Right atrium auricular region (tissue), 2 donors: ENCODE results near the gene CCDC93. TPM values are rescaled to one million over a fixed set of nuclear protein-coding genes. Genes with fewer than 3 reads are reported as not detected.
"Not testable (repeated sequence)": the region's sequence is repeated elsewhere in the genome, so short reads cannot be mapped to it uniquely, and the experiment has no call there.

ENCODE experiments used
- DNase-seq: peaks from one replicate; pipeline ENCODE4 v3.0.0-alpha.2; 2019; ENCODE audit warnings: low spot score
- H3K27ac ChIP-seq, 2 donors: fragments of 200-600 bp; sonication (generic); 1 replicate in 1 of 2; 2 replicates in 1 of 2; pipeline ENCODE4 v1.5.1; 2016 to 2019
- H3K27me3 ChIP-seq, 2 donors: fragments of 200-600 bp; sonication (generic); one replicate each; pipeline versions ENCODE4 v1.5.1 to v1.6.0; 2017 to 2019
- H3K36me3 ChIP-seq: fragments of 200-600 bp; sonication (generic); one replicate; pipeline ENCODE4 v1.5.1; 2016
- H3K4me1 ChIP-seq, 2 donors: fragments of 200-600 bp; sonication (generic); one replicate each; pipeline versions ENCODE4 v1.5.1 to v1.6.0; 2017 to 2019
- H3K4me3 ChIP-seq, 2 donors: fragments of 200-600 bp; sonication (generic); 1 replicate in 1 of 2; 2 replicates in 1 of 2; pipeline ENCODE4 v1.5.1; 2017 to 2019; ENCODE audit warnings: mild to moderate bottlenecking in 1 of 2, moderate library complexity in 1 of 2
- H3K9me3 ChIP-seq, 2 donors: fragments of 200-600 bp; sonication (generic); one replicate each; pipeline ENCODE4 v1.5.1; 2019
- CTCF ChIP-seq, 2 donors: fragments of 200-600 bp; sonication (generic); IDR thresholded peaks; one replicate each; pipeline ENCODE4 v1.5.1; 2019; ENCODE audit warnings: antibody characterized with exemption in 2 of 2
- total RNA-seq, 2 donors: library from RNA; depleted of rRNA; stranded (reverse); fragments of >200 nt; gene quantifications; one replicate each; pipeline ENCODE4 v1.1.0, GENCODE V29; 2016

Gene CCDC93
- total RNA-seq, 2 donors from 2014 or later, result 17.1 to 18.7 TPM

- H3K4me3 ChIP-seq, result no peak overlapping the region
- no peak for TF ChIP-seq CTCF (IDR thresholded peaks at IDR 0.05)
- H3K36me3 ChIP-seq, result no peaks in the 10 kb centered on the region
- no peak for DNase-seq
- H3K27me3 ChIP-seq, result no peaks in the 10 kb centered on the region
- no peaks in the 10 kb centered on the region for H3K4me1 ChIP-seq
- H3K27ac ChIP-seq, result no peak overlapping the region
- peaks cover 0 to 13% of the 10 kb centered on the region in 2 donors for H3K9me3 ChIP-seq
Measured at GRCh38 chr2:118031566-118031965, 17.7 kb upstream of the CCDC93 start.

GRCh38 chr2:118029025-118029424 is 15.2 kb upstream of the CCDC93 start:
- no peak for TF ChIP-seq CTCF (IDR thresholded peaks at IDR 0.05)
- DNase-seq, result no peak
- H3K9me3 ChIP-seq, result no peaks in the 10 kb centered on the region
- no peaks in the 10 kb centered on the region for H3K36me3 ChIP-seq
- H3K27me3 ChIP-seq, result no peaks in the 10 kb centered on the region
- no peaks in the 10 kb centered on the region for H3K4me1 ChIP-seq
- no peak overlapping the region for H3K27ac ChIP-seq
- H3K4me3 ChIP-seq, result no peak overlapping the region

- no peak for TF ChIP-seq CTCF (IDR thresholded peaks at IDR 0.05)
Measured at GRCh38 chr2:118021356-118021755, 7.5 kb upstream of the CCDC93 start.

GRCh38 chr2:118019821-118020220 is 6.0 kb upstream of the CCDC93 start:
- no peak for DNase-seq
- Histone ChIP-seq H3K27ac (no peak overlapping the region), H3K4me1 (peaks cover 0 to 3% of the 10 kb centered on the region in 2 donors), H3K9me3 (no peaks in the 10 kb centered on the region), H3K27me3 (no peaks in the 10 kb centered on the region), H3K36me3 (no peaks in the 10 kb centered on the region), H3K4me3 (no peak overlapping the region)
- no peak for TF ChIP-seq CTCF (IDR thresholded peaks at IDR 0.05)

More at GRCh38 chr2:118021356-118021755, 7.5 kb upstream of the CCDC93 start:
- Histone ChIP-seq H3K9me3 (no peaks in the 10 kb centered on the region), H3K4me1 (no peaks in the 10 kb centered on the region), H3K27ac (no peak overlapping the region), H3K27me3 (no peaks in the 10 kb centered on the region), H3K4me3 (no peak overlapping the region), H3K36me3 (no peaks in the 10 kb centered on the region)
- DNase-seq, result no peak

GRCh38 chr2:118016911-118017310 is 3.0 kb upstream of the CCDC93 start:
- Histone ChIP-seq H3K4me3 (no peak overlapping the region), H3K27me3 (no peaks in the 10 kb centered on the region), H3K9me3 (no peaks in the 10 kb centered on the region), H3K36me3 (no peaks in the 10 kb centered on the region), H3K27ac (no peak overlapping the region), H3K4me1 (peaks cover 0 to 18% of the 10 kb centered on the region in 2 donors)
- TF ChIP-seq CTCF (IDR thresholded peaks at IDR 0.05), result no peak
- no peak for DNase-seq

- not testable (repeated sequence) for H3K27ac ChIP-seq, H3K4me3 ChIP-seq, DNase-seq, H3K36me3 ChIP-seq, H3K27me3 ChIP-seq, H3K9me3 ChIP-seq
- H3K4me1 ChIP-seq, result peaks cover 0 to 30% of the 10 kb centered on the region in 2 donors
Measured at GRCh38 chr2:118015761-118016160, 1.9 kb upstream of the CCDC93 start.
